ENCODE measurements around the gene EHMT1.

DNA sequence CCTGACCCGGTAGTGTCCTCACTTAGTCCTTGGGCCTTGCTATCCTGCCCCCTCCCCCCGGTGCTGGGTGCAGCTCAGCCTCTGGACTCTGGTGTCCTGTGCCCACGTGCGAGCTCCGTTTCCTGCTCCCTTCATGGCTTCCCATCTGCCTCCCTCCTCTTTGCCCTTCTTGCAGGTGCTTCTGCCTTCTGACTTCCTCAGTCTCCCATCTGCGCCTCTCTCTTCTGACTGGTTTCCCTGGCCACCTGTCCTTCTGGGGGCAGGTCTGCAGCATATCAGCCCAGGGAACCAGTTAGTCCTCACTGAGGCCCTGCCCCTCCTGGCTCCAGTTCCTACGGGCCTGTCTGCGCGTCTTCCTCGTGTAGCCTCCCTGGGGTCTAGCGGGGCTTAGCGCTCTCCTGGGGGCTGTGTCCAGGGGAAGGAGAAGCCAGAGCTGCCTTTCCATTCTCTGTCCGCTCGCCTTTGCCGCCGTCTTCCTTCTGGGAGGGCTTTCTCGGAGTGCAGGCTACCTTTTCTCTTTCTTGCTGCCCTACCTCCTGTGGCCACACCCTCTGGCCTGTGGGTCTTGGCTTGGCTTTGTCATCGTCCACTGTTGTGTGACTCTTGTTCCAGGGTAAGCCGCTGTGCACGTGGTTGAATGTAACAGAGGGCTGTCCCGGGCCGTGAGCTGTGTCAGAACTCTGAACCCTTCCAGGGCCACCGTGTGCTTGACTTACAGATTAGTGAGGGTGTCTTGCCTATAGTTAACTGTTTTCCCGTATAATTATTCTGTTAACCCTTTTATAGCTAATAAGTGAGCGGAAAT, 51.8 kb downstream of the EHMT1 start:
- TF ChIP-seq YY1 (IDR thresholded peaks at IDR 0.05; ENCODE audit: insufficient read depth, insufficient read length) (no peak), SUZ12 (IDR thresholded peaks at IDR 0.05; ENCODE audit: extremely low read depth, insufficient read depth, insufficient read length) (no peak), ZNF274 (IDR thresholded peaks at IDR 0.05; ENCODE audit: low read depth, low read length) (no peak)

All from NT2/D1 (cell line).